Activated CD4-positive, alpha-beta T cell treated with anti-CD3 and anti-CD28 coated beads, Interleukin-2, Interleukin-4, amounts not matched to agents 100 ng/mL and 50 ng/mL, durations not matched to agents 16 hours and 8 hours (primary cell): ENCODE measurements around the gene NATD1.

Experiments
- DNase-seq: peaks from one replicate; pipeline ENCODE4 v3.0.0-alpha.2; 2020; ENCODE audit warnings: low spot score

Gene NATD1

DNA sequence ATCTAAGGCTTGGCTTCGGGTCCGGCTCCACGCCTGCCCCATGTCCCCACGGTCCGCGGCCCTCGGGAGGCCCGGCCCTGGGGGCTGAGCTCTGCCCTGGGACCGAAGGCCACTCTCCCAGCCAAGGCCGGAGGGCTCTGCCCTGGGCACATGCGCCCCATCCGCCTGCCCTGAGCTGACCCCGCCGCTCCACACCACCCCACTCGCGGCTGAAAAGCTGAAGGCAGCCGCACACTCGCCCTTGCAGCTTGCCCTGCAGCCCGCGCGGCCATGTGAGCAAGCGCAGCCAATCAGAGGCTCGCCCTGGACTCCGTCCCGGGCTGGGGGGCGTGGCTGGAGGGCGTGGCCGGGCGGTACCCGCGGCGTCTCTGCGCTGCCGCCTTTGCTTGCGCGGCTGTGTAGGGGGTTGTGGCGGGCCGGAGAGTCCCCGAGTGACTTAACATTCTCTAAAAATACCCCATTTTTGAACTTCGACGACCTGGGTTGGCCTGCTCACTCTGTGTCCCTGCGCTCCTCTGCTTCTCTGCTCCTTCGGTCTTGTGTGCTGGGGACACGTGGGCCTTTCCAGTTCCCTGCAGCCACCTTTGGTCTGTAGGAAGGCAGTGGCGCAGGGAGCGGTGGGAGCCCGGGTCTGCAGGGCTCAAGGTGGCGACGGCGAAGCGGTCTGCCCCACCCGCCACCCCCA is 22.5 kb upstream of the NATD1 start:
- DNase-seq, result peak; percentile 95

DNA sequence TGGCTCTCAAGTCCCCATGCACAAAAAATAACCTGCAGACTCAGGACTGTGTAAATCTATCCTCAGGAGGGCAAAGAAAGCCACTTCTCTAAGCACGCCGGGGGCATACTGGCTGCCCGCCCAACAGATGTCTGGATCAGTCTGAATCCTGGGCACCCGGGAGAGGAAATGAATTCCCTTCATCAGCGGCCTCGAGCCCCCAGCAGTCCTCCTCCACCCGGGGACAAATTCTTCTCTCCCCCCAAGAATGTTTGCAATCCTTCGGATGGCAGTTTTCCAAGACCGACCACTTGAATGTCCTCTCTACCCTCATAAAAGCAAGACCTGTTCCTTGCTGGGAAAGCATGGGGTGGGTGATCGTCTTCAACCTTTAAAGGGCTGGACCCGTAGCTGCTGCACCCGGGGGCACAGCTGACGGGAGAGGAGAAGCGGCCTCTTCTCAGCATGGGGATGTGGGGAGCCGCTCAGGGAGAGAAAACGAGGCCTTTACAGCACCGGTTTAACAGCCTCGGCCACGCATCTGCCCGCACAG is 21.9 kb upstream of the NATD1 start:
- DNase-seq, result no peak

DNA sequence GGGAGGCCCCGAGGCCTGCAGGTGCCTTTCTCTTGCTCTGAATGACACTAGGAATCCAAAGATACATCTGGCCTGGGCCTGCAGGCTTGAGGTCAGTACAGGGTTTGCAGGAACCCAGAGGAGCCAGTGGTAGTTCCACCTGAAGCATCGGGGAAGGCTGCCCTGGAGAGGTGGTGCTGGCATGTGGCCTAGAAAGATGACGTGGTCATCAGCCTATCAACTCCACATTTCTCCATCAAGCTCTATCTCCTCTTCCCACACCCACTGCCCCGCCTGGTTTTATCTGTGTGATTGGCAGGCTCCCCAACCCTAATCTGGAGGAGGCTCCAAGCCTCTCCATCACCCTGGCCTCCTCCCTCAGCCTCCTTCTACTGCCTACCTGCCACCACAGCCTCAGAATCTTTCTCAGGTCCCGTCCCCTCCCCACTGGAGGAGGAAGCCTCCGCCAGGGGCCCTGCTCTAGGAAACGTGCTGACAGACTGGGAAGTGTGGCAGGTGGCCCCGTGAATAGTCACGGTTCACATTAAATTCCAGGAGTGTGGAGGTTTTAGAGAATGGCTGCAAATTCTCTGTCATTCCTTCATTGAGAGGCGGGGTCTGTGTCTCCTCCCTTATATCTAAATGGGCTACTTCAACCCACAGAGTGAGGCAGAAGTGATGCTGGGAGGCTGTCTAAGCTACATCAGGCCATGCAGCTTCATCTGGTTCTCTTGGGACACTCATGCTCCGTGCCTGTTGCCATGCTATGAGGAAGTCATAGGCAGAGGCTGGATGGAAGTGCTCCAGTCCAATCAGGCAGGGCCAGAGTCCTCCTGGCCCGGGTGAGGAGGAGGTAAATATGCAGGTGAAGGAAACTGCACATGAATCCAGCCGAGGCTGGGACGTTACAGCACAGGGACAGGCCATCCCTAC is 19.9 kb upstream of the NATD1 start:
- DNase-seq, result no peak

DNA sequence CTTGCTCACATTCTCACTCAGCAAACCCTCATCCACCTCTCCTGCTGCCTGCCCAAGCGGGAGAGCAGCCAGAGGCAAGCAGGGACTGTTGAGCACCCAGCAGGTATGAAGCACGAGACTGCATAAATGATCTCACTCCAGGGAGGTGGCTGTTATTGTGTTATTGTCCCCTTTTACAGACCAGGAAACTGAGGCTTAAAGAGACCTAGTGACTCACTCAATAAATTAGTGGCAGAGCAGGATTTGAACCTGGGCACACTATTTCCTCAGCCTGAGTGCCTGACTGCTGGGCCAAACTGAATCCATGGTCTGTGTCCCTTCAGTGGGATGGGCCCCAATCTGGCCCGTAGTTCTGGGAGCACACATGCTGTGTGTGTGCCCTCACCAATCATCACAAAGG is 19.0 kb upstream of the NATD1 start:
- no peak for DNase-seq

DNA sequence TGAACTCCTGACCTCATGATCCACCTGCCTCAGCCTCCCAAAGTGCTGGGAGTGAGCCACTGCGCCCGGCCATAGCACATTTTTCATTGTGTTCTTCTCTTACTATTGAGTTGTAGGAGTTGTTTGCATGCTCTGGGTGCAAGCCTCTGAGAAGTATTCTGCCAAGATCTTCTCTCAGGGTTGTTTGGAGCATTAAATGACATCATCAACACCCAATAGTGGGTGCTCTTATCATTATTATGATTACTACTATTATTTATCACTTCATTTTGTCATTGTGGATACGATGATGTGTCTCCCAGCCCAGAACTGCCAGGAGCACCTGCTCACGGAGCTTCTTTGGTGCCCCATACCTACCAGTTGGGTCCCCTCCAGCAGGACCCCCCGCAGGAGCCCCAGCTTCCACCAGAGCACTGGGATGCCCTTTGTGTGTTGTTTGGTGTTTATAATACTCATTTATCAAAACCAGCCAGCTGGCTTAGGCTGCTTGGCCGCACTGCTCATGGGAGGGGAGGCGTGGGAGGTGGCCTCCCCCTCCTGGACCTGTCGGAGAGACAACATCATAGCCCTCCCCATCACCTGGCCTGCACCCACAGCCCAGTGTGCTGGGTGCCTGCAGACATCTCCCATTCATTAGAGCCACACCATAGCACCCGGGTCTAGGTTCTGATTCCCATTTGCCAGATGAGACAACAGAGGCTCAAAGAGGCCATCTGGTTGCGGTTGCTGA is 18.4 kb upstream of the NATD1 start:
- DNase-seq, result no peak

DNA sequence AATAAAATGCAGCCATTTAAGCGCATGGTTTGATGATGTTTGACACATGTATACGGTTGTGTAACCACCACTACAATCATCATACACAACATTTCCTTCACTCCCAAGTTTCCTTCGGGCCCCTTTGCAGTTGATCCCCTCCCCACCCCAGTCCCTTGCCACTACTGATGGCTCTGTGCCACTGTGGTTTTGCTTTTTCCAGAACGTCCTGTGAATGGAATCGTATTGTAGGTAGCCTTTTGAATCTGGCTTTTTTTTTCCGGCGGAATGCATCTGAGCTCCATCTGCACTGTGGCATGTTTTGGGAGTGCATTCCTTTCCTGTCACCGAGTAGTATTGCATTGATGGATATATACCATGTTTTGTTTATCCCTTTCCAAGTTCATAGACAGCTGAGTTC is 16.2 kb upstream of the NATD1 start:
- no peak for DNase-seq

DNA sequence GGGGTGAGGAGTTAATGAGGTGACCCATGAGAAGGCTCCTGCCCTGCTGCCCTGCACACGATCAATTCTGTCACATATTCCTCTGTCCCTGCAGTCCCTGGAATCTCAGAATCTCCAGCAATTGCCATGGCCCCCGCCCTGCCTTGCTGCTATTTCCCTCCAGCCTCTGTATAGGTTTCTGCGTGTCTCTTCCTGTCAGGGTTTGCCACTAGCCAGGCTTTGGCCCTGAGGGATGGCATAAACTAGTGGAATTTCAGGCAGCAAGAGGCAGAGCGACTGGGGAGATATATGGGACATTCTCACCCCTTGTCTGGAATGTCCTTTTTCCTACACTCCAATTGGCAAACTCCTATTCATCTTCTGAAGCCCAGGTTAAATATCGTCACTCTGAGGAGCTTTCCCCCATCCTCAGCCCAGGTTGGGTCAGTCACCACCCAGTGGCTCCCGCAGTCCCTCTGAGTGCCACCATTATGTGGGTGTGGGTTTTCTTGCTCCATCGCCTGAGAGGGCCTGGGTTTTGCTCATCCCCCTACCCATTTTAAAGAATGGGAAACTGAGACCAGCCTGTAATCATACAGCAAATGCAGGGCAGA is 15.5 kb upstream of the NATD1 start:
- DNase-seq, result no peak

DNA sequence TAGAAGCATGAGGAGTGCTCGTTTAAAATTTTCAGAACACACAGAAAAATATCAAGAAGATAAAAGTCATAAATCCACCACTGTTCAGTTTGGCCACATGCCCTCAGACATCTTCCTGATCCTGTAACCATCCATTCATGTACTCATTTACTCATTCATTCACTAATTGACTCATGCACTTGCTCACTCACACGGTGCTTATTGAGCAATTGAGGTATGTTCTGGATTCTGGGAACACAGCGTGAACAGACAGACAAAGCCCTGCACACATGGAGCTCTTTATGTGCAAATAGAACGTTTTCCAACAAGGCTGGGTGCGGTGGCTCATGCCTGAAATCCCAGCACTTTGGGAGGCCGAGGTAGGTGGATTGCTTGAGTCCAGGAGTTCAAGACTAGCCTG is 10.2 kb upstream of the NATD1 start:
- DNase-seq, result peak; percentile 58

DNA sequence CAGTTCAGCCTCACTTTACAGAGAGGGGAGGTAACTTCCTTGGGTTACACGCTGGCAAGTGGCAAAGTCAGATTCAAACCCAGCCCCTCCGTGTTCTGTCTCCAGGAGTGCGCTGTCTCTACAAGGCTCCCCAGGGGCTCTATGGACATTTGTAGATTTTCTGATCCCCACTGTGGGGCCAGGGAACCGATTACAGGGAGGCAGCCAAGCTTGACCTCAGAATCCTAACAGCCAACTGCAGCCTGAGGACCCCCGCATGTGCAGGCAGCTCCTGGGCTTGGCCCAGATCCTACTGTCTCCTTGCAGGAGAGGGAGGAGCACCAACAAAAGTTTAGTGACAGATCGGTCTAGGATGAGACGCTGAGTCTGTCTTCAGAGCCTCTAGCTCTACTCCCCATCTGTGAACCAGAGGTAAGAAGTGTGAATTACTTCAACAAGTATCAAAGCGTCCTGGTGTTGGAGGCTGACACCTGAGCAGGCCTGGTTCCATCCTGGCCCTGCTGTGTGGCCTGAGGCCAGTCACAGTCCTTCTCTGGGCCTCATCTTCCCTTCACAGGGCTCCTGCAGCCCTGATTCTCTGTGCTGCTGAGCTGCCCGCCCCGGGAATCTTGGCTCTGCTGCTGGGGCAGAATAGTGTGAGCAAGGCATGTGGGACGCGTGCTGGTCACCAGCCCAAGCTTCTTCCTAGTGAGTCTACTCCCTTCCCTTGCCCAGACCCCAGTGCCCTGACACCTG is 9.2 kb upstream of the NATD1 start:
- DNase-seq, result no peak

DNA sequence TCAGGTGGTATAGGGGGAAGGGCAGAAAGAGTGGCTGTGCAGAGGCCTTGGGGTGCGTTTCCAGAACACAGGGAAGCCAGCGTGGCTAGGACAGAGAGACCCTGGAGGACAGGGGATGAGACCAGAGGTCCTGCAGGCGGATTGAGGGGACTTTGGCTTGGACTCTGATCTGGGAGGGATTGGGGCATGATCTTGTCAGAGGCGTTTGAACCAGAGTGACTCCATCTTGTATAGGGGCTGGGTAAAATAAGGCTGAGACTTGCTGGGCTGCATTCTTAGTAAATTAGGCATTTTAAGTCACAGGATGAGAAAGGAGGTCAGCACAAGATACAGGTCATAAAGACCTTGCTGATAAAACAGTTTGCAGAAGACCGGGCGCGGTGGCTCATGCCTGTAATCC is 5.4 kb upstream of the NATD1 start:
- no peak for DNase-seq

DNA sequence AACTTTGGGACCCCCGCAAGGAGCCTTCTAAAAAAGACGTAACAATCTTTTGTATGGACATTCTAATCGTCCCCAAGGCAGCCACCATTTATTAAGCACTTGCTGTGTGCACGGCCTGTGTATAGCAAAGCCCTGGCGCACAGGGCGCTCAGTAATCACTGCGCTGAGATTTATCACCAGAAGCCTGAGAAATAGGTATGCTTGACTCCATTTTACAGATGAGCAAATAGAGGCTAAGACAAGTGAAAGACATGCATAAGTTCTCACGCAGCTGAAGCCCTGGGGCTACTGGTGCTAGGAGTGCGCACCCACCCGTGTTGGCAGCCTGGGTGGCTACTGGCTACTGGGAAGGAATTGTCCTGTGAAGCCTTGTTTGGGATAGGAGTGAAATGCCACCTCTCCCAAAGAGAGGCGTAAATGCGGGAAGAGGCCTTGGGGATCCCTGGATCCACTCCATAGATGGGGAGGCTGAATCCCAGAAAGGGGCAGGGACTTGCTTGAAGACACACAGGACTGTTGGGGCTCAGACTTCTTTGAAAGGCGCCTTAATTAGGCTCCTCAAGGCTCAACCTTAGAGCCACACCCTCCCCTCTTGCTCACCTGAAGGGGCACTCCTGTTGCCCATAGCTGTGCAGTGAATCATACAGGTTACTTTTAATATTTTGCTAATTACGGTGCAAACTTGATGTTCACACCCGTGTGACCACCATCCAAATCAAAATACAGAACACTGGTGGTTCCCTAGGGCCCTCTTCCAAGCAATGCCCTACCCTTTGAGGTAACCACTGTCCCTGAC is 634 bp upstream of the NATD1 start:
- DNase-seq, result no peak

DNA sequence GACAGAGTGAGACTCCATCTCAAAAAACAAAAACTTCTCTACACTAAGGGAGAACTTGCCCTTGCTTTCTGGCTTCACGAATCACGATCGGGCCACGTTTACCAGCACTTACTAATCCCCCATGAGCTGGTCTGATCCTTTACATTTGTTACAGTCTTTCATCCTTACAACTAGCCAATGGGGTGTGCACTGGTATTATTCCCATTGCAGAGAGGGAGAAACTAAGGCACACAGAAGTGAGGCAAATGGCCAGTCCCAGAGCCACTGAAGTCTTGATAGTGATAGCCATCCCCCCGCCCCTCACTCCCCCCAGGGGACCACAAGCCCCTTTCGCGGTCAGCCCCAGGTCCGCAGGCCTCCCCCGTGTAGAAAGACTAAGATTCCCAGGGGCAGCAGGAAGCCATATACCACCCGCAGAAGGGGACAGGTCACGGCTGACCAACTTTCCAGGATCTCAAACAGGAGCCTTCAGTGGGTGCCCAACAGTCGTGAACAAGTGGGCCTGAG is 868 bp downstream of the NATD1 start:
- no peak for DNase-seq

DNA sequence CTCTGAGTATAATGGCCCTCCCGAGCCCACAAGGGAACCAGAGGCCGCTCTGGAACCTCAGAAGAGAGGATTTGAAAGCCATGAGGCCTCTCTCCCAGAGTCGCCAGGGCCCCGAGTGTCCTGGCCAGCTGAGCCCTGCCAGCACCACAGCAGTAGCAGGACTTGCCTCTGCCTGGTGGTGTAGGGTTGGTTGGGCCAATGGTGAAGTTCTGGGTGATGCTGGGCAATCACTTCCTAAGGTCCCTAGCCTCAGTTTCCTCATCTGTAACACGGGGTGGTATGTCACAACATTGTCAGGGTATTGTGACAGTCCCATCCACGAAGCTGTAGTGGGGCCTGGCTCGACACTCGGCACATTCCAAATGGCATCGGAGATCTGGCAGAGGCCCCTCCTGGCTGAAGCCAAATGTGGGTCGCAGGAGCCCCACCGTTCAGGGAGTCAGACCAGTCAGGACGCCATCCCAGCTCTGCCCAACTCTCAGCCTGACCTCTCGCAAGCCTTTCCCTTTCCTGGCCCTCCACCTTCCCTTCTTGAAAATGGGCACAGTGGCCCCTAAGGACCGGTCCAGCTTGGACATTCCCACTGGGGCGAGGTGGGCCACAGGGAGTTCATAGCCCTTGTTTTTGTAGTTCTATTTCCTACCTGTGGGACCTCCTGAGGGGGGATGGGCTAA is 1.7 kb downstream of the NATD1 start:
- no peak for DNase-seq

DNA sequence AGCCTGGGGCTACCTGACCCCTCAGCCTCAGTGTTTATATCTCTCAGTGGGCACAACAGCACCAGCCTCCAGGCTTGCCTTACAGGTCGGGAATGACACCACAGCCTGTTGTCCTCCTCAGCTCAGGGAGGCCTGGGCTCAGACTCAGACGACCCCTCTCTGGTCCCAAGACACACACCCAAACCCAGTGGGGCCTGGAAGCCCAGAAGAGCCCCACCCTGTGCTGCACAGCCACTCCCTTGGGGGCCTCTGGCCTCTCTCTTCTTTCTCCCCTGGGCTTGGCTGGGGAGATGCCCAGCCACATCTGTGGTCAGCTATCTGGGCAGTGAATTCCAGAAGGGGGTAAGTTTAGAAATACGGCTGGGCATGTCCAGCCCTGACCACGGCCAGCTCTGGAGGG is 2.4 kb downstream of the NATD1 start:
- no peak for DNase-seq

DNA sequence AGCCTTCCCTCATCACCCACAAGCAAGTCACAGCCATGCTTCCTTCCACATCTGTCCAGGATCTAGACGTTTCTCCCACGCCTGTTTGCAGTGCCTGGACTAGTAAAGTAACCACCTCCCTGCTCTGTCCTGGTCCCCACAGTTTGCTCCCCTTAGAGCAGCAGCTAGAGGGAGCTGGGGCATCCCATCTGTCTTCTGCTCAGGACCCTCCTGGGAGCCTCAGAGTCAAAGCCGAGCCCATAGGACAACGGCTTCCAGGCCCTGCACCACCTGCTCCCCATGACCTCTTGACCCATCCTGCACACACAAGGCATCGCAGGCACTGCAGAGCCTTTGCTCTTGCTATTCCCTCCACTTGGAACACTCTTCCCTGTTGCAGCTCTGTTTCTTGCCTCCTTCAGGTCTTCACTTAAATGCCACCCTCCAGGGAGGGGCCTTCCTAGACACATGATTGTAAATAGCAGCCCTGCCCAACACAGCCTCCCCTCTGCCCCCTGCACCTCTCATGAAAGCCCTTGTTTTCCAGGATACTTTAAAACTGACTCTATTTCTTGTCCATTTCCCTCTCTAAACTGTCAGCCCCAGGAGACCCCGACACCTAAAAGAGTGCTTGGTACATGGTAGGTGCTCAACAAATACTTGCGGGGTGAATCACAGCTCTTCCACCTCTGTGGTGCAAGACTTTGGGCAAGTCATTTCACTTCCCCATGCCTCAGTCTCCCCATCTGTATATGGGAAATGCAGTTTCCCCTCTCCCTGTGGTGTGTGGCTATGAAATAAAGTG is 3.1 kb downstream of the NATD1 start:
- no peak for DNase-seq

DNA sequence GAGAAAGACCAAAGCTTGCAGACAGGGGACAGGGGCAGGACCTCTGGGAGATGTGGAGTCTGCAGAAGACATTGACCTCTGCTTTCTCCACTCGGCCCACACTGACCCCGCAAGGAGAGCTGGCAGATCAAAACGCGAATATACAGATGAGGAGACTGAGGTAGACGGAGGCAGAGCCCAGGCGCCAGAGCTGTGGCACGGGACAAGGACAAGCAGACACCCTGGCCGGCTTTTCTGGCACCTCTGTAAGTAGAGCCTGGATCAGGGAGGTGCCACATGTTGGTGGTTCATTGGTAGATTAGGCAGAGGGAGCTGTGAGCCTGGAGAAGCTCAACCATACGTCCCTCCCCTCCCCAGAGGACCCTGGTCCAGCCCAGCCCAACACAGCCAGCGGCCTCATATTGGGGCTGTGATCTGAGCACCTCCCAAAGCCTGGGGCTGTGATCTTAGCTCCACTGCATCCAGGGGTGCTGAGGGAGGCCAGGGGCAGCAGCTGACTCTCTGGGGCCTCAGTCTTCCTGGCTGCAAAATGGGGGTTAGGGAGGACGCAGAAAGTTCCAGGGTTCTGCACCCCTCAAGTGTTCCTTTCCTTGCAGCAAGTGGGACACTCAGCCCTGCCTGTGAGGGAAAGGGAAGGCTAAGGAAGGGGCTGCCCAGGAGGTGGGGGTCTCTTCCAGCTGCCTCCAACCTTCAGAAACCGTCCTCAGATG is 4.0 kb downstream of the NATD1 start:
- DNase-seq, result no peak

DNA sequence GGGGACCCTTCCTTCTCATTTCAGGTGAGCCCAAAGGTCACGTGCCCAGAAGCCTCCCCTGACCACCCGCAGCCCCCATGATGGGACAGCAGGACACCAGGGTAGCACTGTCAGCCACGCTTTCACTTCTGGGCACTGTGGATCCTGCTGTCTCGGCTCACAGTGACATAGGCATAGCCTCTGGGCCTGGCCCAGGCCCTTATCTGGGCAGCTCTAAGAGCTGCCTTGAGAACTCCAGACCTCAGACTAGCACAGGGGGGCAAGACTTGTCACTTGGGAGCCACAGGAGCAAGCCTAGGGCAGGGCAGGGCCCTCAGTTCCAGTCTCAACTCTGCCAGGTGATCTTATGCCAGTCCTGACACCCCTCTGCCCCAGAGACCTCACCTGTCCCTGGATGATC is 4.7 kb downstream of the NATD1 start:
- DNase-seq, result no peak

DNA sequence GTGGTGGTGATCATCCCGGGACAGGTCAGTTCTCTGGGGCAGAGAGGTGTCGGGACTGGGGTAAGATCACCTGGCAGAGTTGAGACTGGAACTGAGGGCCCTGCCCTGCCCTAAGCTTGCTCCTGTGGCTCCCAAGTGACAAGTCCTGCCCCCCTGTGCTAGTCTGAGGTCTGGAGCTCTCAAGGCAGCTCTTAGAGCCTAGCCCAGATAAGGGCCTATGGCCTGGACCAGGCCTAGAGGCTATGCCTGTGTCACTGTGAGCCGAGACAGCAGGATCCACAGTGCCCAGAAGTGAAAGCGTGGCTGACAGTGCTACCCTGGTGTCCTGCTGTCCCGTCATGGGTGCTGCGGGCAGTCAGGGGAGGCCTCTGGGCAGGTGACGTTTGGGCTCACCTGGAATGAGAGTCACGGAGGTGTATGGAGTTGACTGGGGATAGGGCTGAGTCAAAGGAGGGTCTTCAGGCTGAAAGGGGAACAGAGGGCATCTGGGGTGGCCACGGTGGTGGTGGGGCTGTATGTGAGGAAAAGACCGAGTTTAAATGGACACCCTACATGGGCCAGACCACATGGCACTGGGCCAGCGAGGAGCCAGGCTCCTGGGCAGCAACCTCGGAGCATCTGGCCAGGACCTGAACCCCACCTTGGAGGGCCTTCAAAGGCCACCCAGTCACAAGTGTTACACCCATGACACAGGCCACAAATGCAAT is 5.5 kb downstream of the NATD1 start:
- no peak for DNase-seq
